Activated gamma-delta T cell treated with anti-CD3 and anti-CD28 coated beads, Interleukin-2, amount 50 U/mL, for 16 hours (primary cell): ENCODE results near the gene YPEL5.
"Not testable (repeated sequence)": the region's sequence is repeated elsewhere in the genome, so short reads cannot be mapped to it uniquely, and the experiment has no call there.

ENCODE experiments used
- DNase-seq: peaks from one replicate; pipeline ENCODE4 v3.0.0-alpha.2; 2020; ENCODE audit warnings: low read depth

The YPEL5 gene

DNA sequence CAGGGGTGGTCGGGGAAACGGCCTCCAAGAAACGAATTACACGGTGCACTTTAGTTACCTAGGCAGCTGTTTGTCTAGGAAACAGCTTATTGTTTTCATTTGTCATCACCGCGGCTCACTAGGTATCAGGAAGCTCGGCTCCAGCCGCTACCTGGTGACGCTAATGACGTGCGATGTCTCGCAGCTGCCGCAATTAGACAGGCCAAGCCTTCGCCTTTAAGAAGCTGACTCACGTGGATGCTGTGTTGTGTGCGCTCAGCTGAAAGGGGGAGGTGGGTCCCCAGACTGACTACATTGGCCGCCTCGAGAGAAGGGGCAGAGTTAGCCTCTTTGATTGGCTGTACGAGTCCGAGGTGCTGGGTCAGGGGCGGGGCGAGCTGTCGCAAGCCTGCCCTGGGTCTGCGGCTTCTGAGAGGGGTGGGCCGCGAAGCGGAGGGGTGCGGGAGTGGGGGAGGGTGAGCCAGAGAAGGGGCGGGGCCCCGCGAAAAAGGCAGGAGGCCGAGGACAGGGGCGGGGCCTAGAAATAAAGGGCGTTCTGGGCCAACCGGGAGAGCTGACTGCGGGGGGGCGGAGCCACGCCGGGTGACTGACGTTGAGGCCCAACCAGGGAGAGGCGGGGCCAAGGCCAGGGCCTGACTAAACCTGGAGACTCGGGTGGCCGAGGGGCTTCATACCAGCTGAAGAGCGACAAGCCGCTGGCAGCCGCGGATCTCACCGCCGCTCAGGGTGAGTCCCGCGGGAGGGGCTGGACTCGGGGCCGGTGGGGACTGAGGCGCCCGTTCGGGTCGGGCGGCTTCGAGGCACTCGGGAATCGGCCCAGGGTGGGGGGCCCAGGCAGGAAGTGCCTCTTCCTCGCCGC, at the start of gene YPEL5:
YPEL5 (plus strand) TSS at position 671 of the 859 bp plus-strand sequence. CDS start 9,645 bp downstream, outside the sequence.
- DNase-seq: peak; percentile 99

DNA sequence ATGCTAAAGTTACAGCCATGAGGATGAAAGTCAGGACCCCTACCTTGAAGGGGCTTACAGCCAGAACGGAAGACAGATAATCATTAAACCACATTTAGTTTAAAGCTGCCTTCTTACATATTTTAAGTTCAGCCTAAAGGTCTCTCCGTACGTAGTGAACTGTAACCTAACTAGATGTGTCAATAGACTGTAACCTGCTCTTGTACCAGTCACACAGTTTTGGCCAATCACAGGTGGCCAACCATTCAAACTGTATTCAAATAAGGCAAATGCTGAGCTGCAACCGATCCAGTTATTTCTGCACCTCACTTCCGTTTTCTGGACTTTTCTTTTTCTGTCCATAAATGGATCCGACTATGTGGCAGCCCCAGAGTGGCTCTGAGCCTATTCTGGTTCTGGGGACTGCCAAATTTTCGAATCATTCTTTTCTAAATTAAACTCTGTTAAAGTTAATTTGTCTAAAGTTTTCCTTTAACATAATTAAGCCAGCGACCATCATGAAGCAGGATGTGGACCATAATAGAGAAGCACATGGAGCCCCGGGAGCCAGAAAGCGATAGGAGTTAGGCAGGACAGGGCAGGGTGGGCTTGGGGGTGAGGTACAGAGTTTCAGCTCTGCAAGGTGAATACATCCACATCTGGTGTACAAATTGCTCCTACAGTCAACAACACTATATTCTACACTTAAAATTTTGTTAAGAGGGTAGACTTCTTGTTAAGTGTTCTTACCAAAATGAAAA, 48.4 kb upstream of the YPEL5 start:
- no peak for DNase-seq

DNA sequence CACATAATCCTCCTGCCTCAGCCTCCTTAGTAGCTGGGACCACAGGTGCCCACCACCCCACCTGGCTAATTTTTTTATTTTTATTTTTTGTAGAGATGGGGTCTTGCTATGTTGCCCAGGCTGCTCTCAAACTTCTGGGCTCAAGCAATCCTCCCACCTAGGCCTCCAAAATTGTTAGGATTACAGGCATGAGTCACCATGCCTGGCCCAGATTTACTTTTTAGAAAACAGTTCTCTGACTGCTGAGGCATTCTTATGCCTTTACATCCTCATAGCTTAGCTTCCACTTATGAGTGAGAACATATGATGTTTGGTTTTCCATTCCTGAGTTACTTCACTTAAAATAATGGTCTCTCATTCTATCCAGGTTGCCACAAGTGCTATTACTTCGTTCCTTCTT, 47.4 kb upstream of the YPEL5 start:
- DNase-seq: not testable (repeated sequence)

DNA sequence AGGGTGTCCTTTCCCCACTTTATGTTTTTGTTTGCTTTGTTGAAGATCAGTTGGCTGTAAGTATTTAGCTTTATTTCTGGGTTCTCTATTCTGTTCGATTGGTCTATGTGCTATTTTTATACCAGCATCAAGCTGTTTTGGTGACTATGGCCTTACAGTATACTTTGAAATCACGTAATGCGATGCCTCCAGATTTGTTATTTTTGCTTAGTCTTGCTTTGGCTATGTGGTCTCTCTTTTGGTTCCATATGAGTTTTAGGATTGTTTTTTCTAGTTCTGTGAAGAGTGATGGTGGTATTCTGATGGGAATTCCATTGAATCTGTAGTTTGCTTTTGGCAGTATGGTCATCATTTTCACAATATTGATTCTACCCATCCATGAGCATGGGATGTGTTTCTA, 46.1 kb upstream of the YPEL5 start:
- not testable (repeated sequence) for DNase-seq

DNA sequence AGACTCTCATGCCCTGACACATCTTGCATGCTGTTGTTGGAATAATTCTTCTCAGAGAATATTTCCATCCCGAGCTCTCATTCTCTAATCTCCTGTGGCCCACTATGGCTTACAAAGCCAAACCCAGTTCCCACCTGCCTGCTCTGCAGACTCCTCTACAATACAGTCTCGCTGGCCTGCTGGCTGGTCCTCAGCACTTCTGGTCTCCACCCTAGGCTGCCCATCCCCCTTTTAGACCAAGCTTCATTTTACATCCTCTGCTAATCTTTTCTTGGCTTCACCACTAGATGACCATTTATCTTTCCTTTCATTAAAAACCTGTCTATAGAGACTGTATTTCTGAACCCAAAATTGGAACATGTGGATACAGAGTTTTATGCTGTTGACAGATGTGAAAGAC, 42.5 kb upstream of the YPEL5 start:
- DNase-seq: no peak

DNA sequence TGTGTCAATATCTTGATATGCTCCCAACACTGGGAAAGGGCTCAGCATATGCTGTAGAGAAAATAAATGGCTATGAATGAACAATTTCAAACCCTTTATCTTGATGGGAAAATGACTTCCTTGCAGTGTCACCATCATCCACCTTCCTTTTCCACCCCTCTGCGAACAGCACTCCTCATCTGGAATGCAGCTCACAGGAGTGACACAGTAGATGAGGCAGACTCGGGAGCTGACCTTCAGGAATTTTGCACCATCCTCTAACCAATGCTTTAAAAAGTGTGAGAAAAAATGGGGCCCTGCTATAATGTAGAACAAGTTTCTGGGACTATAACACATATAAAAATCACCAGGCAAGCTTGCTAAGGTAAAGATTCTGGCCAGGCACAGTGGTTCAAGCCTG, 41.3 kb upstream of the YPEL5 start:
- DNase-seq: no peak

DNA sequence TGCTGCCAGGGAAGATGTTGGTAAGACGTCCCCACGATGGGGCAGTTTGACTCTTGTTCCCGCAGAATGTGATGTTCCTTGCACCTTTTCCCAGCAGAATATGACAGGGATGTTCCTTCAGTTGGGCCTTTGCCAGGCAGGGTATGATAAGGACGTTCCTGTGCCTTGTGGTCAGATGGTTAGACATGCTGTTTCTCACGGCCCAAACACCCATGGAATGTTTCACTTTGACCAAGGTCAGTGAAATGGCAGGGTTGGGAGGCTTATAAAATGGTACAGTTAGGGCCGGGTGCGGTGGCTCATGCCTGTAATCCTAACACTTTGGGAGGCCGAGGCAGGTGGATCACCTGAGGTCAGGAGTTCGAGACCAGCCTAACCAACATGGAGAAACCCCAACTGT, 40.3 kb upstream of the YPEL5 start:
- DNase-seq: no peak

DNA sequence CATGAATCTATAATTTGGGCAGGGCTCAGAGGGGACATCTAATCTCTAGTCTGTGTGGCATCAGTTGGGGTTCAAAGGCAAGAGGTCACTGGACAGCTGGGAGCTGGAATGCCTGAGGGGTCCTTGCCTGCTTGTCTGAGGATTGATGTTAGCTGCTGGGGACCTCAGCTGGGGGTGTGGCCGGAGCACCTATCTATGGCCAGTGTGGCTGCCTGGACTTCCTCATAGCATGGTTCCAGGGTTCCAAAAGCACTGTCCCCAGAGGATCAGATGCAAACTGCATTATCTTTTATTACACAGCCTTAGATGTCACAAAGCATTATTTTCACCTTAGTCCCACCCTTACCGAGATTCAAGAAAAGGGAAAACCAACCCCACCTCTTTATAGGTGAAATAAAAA, 38.6 kb upstream of the YPEL5 start:
- DNase-seq: no peak

DNA sequence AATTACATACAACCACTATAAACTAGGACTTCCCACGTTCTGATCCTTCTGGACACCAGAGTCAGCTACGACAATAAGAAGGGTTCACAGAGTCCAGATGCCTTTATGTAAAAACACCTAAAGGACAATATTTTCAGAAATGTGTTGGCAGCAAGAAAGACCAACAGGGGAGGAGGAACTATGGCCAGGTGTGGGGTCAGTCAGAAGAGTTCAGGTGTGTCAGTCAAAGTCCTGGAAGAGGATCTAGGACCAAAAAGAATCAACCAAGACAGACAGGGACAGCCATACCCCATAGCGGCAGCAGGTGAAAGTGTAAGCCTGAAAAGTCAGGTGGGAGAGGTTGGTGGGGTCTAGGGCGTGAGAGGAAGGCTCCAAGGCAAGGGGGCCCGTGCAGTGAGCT, 38.0 kb upstream of the YPEL5 start:
- no peak for DNase-seq

DNA sequence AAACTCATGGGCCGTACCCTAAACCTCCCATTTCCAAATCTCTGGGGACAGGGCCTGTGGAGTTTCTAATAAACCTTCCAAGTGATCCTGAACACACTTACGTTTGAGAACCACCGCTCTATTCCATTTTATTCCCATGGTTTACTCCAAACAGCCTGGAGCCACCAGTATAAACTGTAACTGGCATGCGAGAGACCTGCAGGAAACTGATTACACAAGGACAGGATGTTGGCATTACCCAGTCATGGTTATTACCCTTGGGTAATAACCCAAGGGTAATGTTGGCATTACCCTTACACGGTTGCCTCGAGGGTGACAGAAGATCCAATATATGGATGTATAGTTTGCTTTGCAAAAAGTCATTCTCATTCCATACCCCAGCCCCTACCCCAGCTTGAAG, 37.0 kb upstream of the YPEL5 start:
- DNase-seq: no peak

DNA sequence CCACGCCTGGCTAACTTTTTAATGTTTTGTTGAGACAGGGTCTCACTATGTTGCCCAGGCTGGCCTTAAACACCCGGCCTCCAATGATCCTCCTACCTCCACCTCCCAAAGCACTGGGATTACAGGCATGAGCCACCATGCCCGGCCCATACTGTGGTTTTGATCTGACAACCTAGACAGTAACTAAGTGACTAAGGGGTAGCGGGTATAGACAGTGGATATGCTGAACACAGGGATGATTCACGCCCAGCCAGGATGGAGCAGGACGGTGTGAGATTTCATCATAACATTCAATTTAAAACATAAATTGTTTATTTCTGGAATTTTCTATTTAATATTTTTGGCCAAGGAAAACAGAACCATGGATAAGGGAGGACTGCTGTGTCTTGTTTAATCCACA, 36.0 kb upstream of the YPEL5 start:
- no peak for DNase-seq

DNA sequence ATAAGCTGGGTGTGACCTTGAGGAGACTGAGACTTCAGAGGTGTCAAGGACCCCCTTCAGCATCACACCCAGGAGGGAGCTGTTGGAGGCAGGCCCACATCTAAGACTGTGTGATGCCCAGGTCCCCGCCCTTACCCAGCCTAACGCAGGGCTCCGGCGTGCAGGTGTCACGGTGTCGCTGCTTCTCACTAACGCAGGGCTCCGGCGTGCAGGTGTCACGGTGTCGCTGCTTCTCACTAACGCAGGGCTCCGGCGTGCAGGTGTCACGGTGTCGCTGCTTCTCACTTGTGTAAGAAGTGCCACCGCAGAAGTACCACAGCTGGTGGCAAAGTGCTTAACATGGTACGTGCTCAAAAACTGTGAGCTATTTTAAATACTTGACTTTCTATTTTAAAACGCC, 35.6 kb upstream of the YPEL5 start:
- not testable (repeated sequence) for DNase-seq

DNA sequence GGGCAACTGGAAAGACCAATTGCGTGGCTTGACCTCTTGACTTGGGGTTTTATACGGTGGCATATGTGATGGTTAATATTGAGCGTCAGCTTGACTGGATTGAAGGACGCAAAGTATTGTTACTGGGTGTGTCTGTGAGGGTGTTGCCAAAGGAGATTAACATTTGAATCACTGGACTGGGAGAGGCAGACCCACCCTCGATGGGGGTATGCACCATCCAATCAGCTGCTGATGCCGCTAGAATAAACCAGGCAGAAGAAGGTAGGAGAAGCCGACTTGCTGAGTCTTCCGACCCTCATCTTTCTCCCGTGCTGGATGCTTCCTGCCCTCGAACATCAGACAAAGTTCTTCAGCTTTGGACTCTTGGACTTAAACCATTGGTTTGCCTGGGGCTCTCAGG, 34.2 kb upstream of the YPEL5 start:
- no peak for DNase-seq

DNA sequence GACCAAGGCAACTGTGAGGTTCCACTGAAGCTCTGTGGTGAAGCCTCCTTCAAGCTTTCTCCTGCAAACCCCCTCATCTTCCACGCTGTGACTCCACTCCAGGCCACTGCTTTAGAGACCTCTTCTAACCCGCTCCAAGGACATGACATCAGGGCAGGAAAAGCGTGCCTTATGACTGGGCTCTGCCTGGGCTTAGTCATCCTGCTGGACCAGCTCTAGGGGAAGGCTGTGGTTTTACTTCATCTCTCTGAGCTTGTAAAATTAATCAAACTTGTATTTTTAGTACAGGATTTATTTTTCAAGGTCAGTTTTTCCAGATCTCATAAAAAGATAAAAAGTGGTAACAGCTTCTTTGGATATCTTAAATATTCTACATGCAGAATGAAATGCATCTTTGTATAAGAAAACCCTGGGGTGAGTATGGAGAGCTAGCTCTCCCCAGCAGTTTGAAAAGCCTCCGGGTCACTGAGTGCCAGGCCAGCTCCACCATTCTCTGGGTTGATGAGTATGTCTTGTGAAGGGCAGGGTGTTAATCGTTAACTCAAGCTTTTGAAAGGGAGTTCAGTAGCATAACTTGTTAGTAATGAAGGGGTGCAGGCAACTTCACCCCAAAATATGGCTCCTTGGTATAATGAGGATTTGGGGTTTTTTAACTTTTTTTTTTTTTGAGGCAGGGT, 33.1 kb upstream of the YPEL5 start:
- DNase-seq: no peak

DNA sequence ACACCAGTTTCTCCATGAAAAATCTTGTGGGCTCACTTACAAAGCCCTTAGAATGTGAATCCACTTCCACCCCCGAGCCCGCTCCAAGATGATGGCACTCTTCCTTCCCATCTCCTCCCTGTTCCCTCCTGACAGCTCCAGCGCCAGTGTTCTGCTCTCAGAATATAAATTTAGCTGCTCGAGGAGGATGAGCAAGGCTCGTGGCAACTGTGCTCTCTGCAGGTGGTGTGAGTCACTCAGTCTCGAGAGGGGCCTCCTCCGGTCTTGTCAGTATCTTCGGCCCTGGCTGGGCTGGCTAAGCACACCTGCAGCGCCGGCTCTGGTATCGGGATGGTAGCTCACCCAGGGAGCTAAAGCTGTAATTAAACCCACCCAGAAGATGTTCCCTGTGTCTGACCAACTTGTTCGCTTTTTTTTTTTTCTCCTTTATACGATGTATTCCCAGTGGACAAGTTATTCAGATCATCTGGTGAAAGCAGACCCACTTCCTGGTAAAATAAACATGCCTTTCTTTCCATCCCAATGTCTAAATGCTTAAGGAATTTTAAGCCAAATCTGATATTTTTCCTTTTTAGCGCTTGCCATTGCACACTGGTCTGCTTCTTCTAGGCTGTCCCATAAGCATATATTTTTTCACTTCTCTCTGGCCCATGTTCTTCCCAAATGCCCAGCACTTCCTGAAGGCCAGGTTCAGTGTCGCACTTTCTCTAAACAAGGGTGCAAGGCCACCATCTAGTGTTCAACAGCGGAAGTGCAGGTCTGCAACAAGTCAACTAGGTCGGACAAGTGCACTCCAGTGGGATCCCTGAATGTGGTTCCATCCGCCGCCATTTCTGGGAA, 31.4 kb upstream of the YPEL5 start:
- DNase-seq: peak; percentile 19

DNA sequence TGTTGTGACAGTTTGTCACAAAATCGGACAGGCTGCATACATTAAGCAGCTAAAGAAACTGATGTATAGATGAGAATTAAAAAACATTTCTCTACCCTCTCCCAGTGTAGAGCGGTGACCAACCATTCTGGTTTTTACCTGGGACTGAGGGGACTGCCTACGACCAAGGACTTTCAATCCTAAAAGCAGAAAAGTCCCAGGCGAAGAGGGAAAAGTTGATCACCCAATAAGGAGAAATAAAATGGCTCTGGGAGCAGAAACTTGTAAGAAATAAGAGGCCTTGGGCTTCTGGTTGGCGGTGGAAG, 30.9 kb upstream of the YPEL5 start:
- DNase-seq: no peak

DNA sequence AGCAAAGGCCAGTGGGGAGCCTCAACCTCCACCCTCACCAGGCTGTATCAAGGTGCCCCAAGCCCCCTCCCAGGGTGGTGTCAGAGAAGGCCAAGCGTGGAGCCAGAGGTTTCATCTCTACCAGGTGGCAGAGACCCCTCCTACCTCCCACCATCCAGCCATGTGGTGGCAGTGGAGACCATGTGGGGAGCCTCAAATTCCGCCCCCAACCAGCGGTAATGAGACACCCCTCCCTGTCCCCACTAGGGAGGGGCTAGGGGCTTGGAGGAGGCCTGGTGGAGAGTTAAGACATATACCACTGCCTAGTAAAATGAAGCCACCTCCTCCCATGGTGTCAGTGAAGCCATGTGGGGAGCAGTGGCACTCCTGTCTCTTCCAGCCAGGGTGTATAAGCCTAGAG, 24.4 kb upstream of the YPEL5 start:
- DNase-seq: no peak

DNA sequence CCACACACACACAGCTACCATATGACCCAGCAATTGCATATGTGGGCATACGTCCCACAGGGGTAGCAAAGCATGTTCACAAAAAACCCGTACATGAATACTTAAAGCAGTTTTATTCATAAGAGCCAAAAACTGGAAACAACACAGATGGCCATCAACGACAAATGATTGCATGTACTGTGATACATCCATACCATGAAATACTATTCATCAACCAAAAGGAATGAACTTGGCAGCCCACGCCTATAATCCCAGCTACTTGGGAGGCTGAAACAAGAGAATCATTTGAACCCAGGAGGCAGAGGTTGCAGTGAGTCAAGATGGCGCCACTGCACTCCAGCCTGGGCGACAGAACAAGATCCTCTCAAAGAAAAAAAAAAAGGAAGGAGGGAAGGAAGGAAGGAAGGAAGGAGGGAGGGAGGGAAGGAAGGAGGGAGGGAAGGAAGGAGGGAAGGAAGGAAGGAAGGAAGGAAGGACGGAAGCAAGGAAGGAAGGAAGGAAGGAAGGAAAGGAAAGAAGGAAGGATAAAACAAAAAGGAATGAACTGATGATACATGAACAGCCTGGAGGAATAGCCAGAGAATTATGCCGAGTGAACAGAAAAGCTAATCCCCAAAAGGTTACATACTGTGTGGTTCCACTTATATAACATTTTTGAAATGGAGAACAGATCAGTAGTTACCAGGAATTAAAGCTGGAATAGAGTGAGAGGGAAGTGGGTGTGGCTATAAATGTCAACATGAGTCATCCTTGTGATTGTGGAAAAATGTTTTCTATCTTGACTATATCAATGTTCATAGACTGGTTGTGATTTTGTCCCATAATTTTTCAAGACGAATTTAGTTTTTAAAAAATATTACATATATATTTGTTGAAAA, 19.6 kb upstream of the YPEL5 start:
- no peak for DNase-seq

DNA sequence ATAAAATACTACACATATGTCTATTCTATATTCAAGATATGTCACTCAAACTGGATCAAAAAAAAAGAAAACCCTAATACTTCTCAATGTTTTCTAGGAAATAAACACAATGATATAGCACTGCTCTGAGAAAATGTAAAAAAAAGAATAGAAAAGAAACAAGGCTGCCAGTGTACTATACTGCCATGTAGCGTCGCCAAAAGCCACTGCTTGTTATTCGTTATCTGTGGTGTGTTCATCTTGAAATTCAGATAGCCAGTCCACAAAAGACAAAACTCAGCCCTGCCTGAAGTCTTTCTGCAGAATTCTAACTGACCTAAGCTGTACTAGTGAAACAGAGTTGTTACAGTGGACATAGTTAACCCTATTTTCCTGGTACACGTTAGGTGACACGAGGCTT, 12.2 kb upstream of the YPEL5 start:
- DNase-seq: no peak

DNA sequence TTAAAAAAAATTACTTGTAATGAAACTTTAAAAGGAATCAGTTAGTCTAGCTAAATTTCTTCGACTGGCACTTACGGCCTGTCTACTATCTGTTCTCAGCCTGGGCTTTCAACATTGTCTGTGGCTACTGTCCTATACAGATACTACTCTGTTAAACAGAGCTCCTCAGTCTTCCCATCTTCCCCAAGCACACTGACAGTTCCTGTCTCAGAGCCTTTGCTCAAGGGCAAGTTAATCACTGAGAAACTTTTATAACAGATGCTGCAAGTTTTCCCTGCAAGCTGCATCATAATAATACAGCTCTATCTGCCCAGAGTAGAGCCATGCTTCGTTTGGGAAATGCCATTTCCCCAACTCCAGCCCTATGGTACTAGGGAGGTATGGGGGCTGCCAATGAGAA, 11.3 kb upstream of the YPEL5 start:
- DNase-seq: no peak

DNA sequence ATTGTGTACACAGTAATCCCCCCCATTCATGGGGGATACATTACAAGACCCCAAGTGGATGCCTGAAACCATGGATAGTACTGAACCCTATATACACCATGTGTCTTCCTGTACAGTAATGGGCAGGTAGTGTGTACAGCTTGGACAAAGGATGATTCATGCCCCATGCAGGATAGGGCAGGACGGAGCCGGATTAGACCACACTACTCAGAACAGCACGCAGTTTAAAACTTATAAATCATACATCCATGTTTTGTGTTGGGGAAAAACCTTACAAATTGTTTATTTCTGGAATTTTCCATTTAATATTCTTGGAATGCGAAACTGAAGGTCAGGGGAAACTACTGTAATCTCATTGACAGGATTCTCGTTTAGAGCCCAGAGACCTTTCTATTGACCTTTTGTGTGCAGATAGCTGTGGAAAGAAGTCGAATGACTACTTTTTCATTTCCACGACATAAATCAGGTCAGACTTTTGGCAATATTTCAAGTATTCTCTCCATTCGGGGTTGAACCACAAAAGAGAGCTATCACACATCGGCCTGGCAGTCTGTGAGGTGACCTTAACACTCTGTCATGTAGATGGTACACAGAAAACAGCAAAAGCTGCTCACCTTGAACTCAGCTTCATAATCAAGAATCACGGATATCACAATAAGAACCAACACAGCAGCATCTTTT, 9.9 kb upstream of the YPEL5 start:
- no peak for DNase-seq
